GM21529 (cell line): ENCODE data around the gene SCCPDH.

Experiments used
- ATAC-seq: cut with Tn5 transposase; IDR thresholded peaks from one replicate; pipeline ENCODE4 v1.9.1; 2021; ENCODE audit not compliant: unreplicated experiment

Gene SCCPDH

GRCh38 chr1:246748006-246748405, 23.8 kb downstream of the SCCPDH start:
- ATAC-seq, result no peak

- no peak for ATAC-seq
Observed at GRCh38 chr1:246748867-246749266, 24.7 kb downstream of the SCCPDH start.

- ATAC-seq, result no peak
Observed at GRCh38 chr1:246750752-246751151, 26.5 kb downstream of the SCCPDH start.

GRCh38 chr1:246753670-246754535, 29.7 kb downstream of the SCCPDH start:
- peak; percentile 98 for ATAC-seq

GRCh38 chr1:246755419-246755818, 31.2 kb downstream of the SCCPDH start:
- ATAC-seq, result no peak

- ATAC-seq, result no peak
Observed at GRCh38 chr1:246760422-246761347, 36.5 kb downstream of the SCCPDH start.

- no peak for ATAC-seq
Observed at GRCh38 chr1:246761396-246761795, 37.2 kb downstream of the SCCPDH start.

GRCh38 chr1:246765521-246765920, 41.3 kb downstream of the SCCPDH start:
- no peak for ATAC-seq

- ATAC-seq, result no peak
Observed at GRCh38 chr1:246768403-246769020, 44.3 kb downstream of the SCCPDH start.

- ATAC-seq, result no peak
Observed at GRCh38 chr1:246769306-246769705, 45.1 kb downstream of the SCCPDH start.

- no peak for ATAC-seq
Observed at GRCh38 chr1:246771366-246771765, 47.2 kb downstream of the SCCPDH start.

GRCh38 chr1:246772686-246773085, 48.5 kb downstream of the SCCPDH start:
- ATAC-seq, result no peak

GRCh38 chr1:246773213-246773641, 49.0 kb downstream of the SCCPDH start:
- ATAC-seq, result peak; percentile 100

GRCh38 chr1:246775531-246776385, 51.5 kb downstream of the SCCPDH start:
- no peak for ATAC-seq

- no peak for ATAC-seq
Observed at GRCh38 chr1:246776923-246777322, 52.7 kb downstream of the SCCPDH start.

- ATAC-seq, result no peak
Observed at GRCh38 chr1:246778663-246779062, 54.5 kb downstream of the SCCPDH start.

- no peak for ATAC-seq
Observed at GRCh38 chr1:246779561-246780175, 55.5 kb downstream of the SCCPDH start.

GRCh38 chr1:246780264-246780663, 56.1 kb downstream of the SCCPDH start:
- ATAC-seq, result no peak

GRCh38 chr1:246781212-246781611, 57.0 kb downstream of the SCCPDH start:
- no peak for ATAC-seq
